ENCODE data around the gene CYB561D2. TPM values are rescaled to one million over a fixed set of nuclear protein-coding genes. Genes with fewer than 3 reads are reported as not detected.
A peak's percentile ranks its signal among the peaks of the same experiment; 100 is the strongest.

The CYB561D2 gene
- total RNA-seq, 4 donors from 2014 or later: 5.4 to 12.4 (median 8.1) TPM

GRCh38 chr3:50350213-50350526, 492 bp upstream of the CYB561D2 start:
- H3K27me3 ChIP-seq: peaks cover 0 to 3% (median 0%) of the 10 kb centered on the region in 4 donors
- no peak for TF ChIP-seq POLR2AphosphoS5 (IDR thresholded peaks at IDR 0.05)
- TF ChIP-seq POLR2A (IDR thresholded peaks at IDR 0.05; ENCODE audit: low read depth): no peak
- TF ChIP-seq CTCF (IDR thresholded peaks at IDR 0.05): no peak
- no peak for TF ChIP-seq EP300 (IDR thresholded peaks at IDR 0.05)
- no peak for DNase-seq (ENCODE audit: extremely low spot score)
- no peaks in the 10 kb centered on the region for H3K9me3 ChIP-seq
- H3K4me3 ChIP-seq: peak overlapping the region; percentile 71 to 97 (median 74)
- peaks cover 43 to 74% (median 55%) of the 10 kb centered on the region in 4 donors for H3K4me1 ChIP-seq
- WGBS: 13% methylated on average over 4 of the region's 7 CpGs
- peaks cover 14 to 46% (median 39%) of the 10 kb centered on the region in 4 donors for H3K36me3 ChIP-seq
- intact Hi-C loops (cut with DNase I): no loop called here
- peak overlapping the region; percentile 87 to 96 (median 91) for H3K27ac ChIP-seq (replicated peaks in 1 of 4)

GRCh38 chr3:50351323-50351697, 648 bp downstream of the CYB561D2 start:
- Histone ChIP-seq H3K27me3 (no peaks in the 10 kb centered on the region), H3K27ac (replicated peaks in 1 of 4) (peak overlapping the region; percentile 87 to 96 (median 91)), H3K9me3 (no peaks in the 10 kb centered on the region), H3K36me3 (peaks cover 14 to 57% (median 48%) of the 10 kb centered on the region in 4 donors), H3K4me3 (peak overlapping the region; percentile 71 to 97 (median 74)), H3K4me1 (peaks cover 46 to 74% (median 56%) of the 10 kb centered on the region in 4 donors)
- intact Hi-C loops (cut with DNase I): no loop called here
- DNase-seq (ENCODE audit: extremely low spot score): no peak
- TF ChIP-seq CTCF (IDR thresholded peaks at IDR 0.05) (no peak), POLR2A (IDR thresholded peaks at IDR 0.05; ENCODE audit: low read depth) (no peak), EP300 (IDR thresholded peaks at IDR 0.05) (no peak), POLR2AphosphoS5 (IDR thresholded peaks at IDR 0.05) (no peak)
- WGBS: 53% methylated on average over 11 of the region's 11 CpGs

- Histone ChIP-seq H3K9me3 (no peaks in the 10 kb centered on the region), H3K4me3 (no peak overlapping the region), H3K4me1 (peaks cover 51 to 83% (median 63%) of the 10 kb centered on the region in 4 donors), H3K27ac (replicated peaks in 1 of 4) (no peak overlapping the region), H3K27me3 (no peaks in the 10 kb centered on the region), H3K36me3 (peaks cover 14 to 66% (median 46%) of the 10 kb centered on the region in 4 donors)
- TF ChIP-seq POLR2AphosphoS5 (IDR thresholded peaks at IDR 0.05): no peak
- TF ChIP-seq POLR2A (IDR thresholded peaks at IDR 0.05; ENCODE audit: low read depth): no peak
- DNase-seq (ENCODE audit: extremely low spot score): no peak
- WGBS: 21% methylated on average over 2 of the region's 2 CpGs
- intact Hi-C loops (cut with DNase I): no loop called here
Measured at GRCh38 chr3:50352781-50353180, 2.1 kb downstream of the CYB561D2 start.

GRCh38 chr3:50353245-50354004, 2.8 kb downstream of the CYB561D2 start:
- peaks cover 58 to 85% (median 68%) of the 10 kb centered on the region in 4 donors for H3K4me1 ChIP-seq
- peaks cover 14 to 66% (median 41%) of the 10 kb centered on the region in 4 donors for H3K36me3 ChIP-seq
- no peak for DNase-seq (ENCODE audit: extremely low spot score)
- 82% methylated on average over 5 of the region's 12 CpGs for WGBS
- H3K27ac ChIP-seq (replicated peaks in 1 of 4): no peak overlapping the region
- intact Hi-C loops (cut with DNase I): no loop called here
- no peaks in the 10 kb centered on the region for H3K9me3 ChIP-seq
- no peak overlapping the region for H3K4me3 ChIP-seq
- no peaks in the 10 kb centered on the region for H3K27me3 ChIP-seq
- TF ChIP-seq POLR2A (IDR thresholded peaks at IDR 0.05; ENCODE audit: low read depth) (no peak), CTCF (IDR thresholded peaks at IDR 0.05) (no peak), POLR2AphosphoS5 (IDR thresholded peaks at IDR 0.05) (no peak), EP300 (IDR thresholded peaks at IDR 0.05) (no peak)

GRCh38 chr3:50354186-50354764, 3.6 kb downstream of the CYB561D2 start:
- no peak overlapping the region for H3K4me3 ChIP-seq
- peaks cover 14 to 58% (median 38%) of the 10 kb centered on the region in 4 donors for H3K36me3 ChIP-seq
- TF ChIP-seq POLR2A (IDR thresholded peaks at IDR 0.05; ENCODE audit: low read depth): no peak
- TF ChIP-seq POLR2AphosphoS5 (IDR thresholded peaks at IDR 0.05): no peak
- no peak for TF ChIP-seq CTCF (IDR thresholded peaks at IDR 0.05)
- no peak for TF ChIP-seq EP300 (IDR thresholded peaks at IDR 0.05)
- H3K9me3 ChIP-seq: no peaks in the 10 kb centered on the region
- intact Hi-C loops (cut with DNase I): no loop called here
- no peak for DNase-seq (ENCODE audit: extremely low spot score)
- 77% methylated on average over 5 of the region's 5 CpGs for WGBS
- no peaks in the 10 kb centered on the region for H3K27me3 ChIP-seq
- no peak overlapping the region for H3K27ac ChIP-seq (replicated peaks in 1 of 4)
- H3K4me1 ChIP-seq: peaks cover 57 to 83% (median 65%) of the 10 kb centered on the region in 4 donors

Data from esophagus muscularis mucosa (tissue), 4 donors.